ENCODE measurements around the gene OR2J3. TPM values are rescaled to one million over a fixed set of nuclear protein-coding genes. Genes with fewer than 3 reads are reported as not detected.
"Not testable (repeated sequence)": the region's sequence is repeated elsewhere in the genome, so short reads cannot be mapped to it uniquely, and the experiment has no call there.

OR2J3 gene
- polyA plus RNA-seq, 3 donors from 2014 or later: not detected

DNA sequence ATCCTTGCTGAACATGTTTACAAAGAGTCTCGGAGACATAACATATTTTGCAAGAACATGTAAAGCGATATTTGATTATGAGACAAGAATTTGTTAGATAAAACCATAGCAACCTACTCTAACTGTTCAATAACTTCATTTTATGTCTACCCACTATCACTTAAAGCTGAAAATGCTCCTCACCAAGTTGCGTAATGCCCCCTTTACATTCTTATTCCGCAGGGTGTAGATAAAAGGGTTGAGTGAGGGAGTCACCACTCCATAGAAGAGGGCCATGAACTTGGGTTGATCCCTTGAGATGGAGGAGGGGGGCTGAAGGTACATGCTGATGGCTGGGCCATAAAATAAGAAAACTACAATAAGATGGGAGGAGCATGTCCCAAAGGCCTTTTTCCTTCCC, 29.9 kb downstream of the OR2J3 start:
- H3K4me1 Mint-ChIP-seq: no peaks in the 10 kb centered on the region
- H3K36me3 Mint-ChIP-seq: no peaks in the 10 kb centered on the region
- peaks cover 0 to 5% (median 0%) of the 10 kb centered on the region in 6 donors for H3K9me3 Mint-ChIP-seq
- H3K27ac Mint-ChIP-seq: no peak overlapping the region
- H3K27me3 Mint-ChIP-seq (ENCODE audit: low read depth in 3 of 3): peaks cover 1 to 5% (median 2%) of the 10 kb centered on the region in 3 donors
- no peak for DNase-seq
- H3K4me3 Mint-ChIP-seq: no peak overlapping the region

DNA sequence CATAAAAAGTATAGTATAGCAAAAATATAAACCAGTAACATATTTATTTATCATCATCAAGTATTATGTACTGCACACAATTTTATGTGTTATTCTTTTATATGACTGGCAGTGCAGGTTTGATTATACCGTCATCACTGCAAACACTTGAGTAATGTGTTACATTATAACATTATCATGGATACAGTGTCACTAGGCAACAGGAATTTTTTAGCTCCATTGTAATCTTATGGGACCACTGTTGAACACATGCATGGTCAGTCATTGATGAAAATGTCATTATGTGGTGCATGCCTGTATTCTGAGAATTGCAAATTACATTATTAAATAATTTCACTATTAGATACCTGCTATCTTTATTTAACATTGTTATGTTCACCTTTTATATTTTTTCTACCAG, 33.7 kb downstream of the OR2J3 start:
- Mint-ChIP-seq H3K27me3 (ENCODE audit: low read depth in 3 of 3) (peaks cover 2 to 4% (median 4%) of the 10 kb centered on the region in 3 donors), H3K4me1 (no peaks in the 10 kb centered on the region), H3K36me3 (no peaks in the 10 kb centered on the region), H3K9me3 (peaks cover 0 to 11% (median 1%) of the 10 kb centered on the region in 6 donors), H3K4me3 (no peak overlapping the region), H3K27ac (no peak overlapping the region)
- DNase-seq: no peak

DNA sequence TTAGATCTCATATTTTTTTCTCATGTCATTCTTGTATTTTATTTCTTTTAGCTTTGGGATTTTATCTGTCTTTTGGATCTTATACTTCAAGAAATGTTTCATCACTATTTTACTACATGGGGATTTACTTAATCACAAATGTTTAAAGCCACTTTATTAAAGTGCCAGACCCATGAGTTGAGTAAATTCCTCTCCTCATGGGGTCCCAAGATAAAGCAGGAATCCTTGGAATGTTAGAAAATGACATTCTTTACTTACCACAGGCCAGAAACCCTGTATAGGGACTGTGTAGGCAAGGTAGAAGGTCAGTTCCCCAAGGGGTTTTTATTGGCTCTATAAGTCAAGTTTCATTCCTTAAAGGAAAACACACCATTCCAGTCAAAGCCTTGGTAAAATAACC, 34.5 kb downstream of the OR2J3 start:
- peaks cover 2 to 6% (median 4%) of the 10 kb centered on the region in 3 donors for H3K27me3 Mint-ChIP-seq (ENCODE audit: low read depth in 3 of 3)
- no peaks in the 10 kb centered on the region for H3K36me3 Mint-ChIP-seq
- H3K4me1 Mint-ChIP-seq: no peaks in the 10 kb centered on the region
- no peak overlapping the region for H3K4me3 Mint-ChIP-seq
- no peak for DNase-seq
- no peak overlapping the region for H3K27ac Mint-ChIP-seq
- peaks cover 0 to 11% (median 1%) of the 10 kb centered on the region in 6 donors for H3K9me3 Mint-ChIP-seq

GRCh38 chr6:29146179-29146578, 38.3 kb downstream of the OR2J3 start:
- Mint-ChIP-seq H3K9me3 (peaks cover 0 to 14% (median 4%) of the 10 kb centered on the region in 6 donors), H3K4me1 (no peaks in the 10 kb centered on the region), H3K4me3 (no peak overlapping the region), H3K27me3 (ENCODE audit: low read depth in 3 of 3) (peaks cover 4 to 7% (median 4%) of the 10 kb centered on the region in 3 donors), H3K36me3 (no peaks in the 10 kb centered on the region), H3K27ac (no peak overlapping the region)
- DNase-seq: no peak

DNA sequence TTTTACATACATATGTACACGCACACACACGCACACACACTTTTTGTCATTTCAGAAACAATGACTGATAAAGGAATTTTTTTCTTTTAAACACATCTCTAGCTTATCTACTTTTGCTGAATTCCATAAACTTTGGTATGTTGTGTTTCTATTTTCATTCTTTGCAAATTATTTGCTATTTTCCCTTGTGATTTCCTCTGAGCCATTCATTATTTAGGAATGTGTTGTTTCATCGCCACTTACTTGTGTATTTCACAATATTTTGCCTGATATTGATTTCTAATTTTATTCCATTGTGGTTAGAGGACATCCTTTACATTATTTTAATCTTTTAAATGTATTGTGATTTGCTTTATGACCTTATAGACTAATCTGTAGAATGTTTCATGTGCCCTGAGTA, 39.2 kb downstream of the OR2J3 start:
- Mint-ChIP-seq H3K27me3 (ENCODE audit: low read depth in 3 of 3) (peaks cover 3 to 7% (median 4%) of the 10 kb centered on the region in 3 donors), H3K4me1 (no peaks in the 10 kb centered on the region), H3K4me3 (no peak overlapping the region), H3K27ac (no peak overlapping the region), H3K36me3 (no peaks in the 10 kb centered on the region), H3K9me3 (peaks cover 0 to 14% (median 4%) of the 10 kb centered on the region in 6 donors)
- no peak for DNase-seq

DNA sequence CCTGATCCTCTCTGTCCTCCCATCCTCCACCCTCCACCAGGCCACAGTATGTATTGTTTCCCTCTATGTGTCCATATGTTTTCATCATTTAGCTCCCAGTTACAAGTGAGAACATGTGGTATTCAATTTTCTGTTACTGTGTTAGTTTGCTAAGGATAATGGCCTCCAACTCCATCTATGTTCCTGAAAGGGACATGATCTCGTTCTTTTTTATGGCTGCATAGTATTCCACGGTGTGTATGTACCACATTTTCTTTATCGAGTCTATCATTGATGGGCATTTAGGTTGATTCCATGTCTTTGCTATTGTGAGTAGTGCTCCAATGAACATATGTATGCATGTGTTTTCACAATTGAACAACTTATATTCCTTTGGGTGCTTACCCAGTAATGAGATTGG, 41.6 kb downstream of the OR2J3 start:
- DNase-seq; H3K36me3 Mint-ChIP-seq; H3K27ac Mint-ChIP-seq; H3K9me3 Mint-ChIP-seq; H3K4me3 Mint-ChIP-seq; H3K27me3 Mint-ChIP-seq (ENCODE audit: low read depth in 3 of 3); H3K4me1 Mint-ChIP-seq: not testable (repeated sequence)

DNA sequence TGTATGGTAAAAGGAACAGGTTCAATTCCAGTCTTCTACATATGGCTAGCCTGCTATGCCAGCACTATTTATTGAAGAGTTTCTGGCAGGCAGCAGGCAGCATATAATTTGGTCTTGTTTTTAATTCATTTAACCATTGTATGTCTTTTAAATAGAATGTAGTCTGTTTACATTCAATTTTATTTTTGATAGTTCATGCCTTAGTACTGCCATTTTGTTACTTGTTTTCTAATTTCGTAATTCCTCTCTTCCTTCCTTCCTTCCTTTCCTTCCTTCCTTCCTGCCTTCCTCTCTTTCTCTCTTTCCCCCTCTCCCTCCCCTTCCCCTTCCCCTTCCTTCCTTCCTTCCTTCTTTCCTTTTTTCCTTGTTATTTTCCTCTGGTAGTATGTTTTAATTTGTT, 45.2 kb downstream of the OR2J3 start:
- Mint-ChIP-seq H3K4me3 (no peak overlapping the region), H3K27ac (no peak overlapping the region), H3K27me3 (ENCODE audit: low read depth in 3 of 3) (peaks cover 2 to 9% (median 6%) of the 10 kb centered on the region in 3 donors), H3K9me3 (peaks cover 0 to 10% (median 3%) of the 10 kb centered on the region in 6 donors), H3K36me3 (no peaks in the 10 kb centered on the region), H3K4me1 (no peaks in the 10 kb centered on the region)
- DNase-seq: no peak

DNA sequence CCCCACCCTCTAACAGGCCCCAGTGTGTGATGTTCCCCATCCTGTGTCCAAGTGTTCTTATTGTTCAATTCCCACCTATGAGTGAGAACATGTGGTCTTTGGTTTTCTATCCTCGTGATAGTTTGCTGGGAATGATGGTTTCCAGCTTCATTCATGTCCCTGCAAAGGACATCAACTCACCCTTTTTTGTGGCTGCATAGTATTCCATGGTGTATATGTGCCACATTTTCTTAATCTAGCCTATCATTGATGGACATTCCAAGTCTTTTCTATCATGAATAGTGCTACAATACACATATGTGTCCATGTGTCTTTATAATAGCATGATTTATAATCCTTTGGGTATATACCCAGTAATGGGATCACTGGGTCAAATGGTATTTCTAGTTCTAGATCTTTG, 47.3 kb downstream of the OR2J3 start:
- not testable (repeated sequence) for H3K36me3 Mint-ChIP-seq, DNase-seq, H3K27ac Mint-ChIP-seq, H3K4me3 Mint-ChIP-seq, H3K9me3 Mint-ChIP-seq, H3K4me1 Mint-ChIP-seq
- H3K27me3 Mint-ChIP-seq (ENCODE audit: low read depth in 3 of 3): peaks cover 0 to 12% (median 6%) of the 10 kb centered on the region in 3 donors

GRCh38 chr6:29159922-29160321, 52.1 kb downstream of the OR2J3 start:
- not testable (repeated sequence) for H3K27ac Mint-ChIP-seq, H3K4me1 Mint-ChIP-seq, H3K36me3 Mint-ChIP-seq, H3K4me3 Mint-ChIP-seq, DNase-seq, H3K9me3 Mint-ChIP-seq
- peaks cover 0 to 11% (median 6%) of the 10 kb centered on the region in 3 donors for H3K27me3 Mint-ChIP-seq (ENCODE audit: low read depth in 3 of 3)

Other genes with a start within 250 kb of the OR2J3 start
- 10 to 100 TPM; 30.2 to 51.1 (median 43.0) TPM for gene TRIM27, start 184.1 kb upstream of the OR2J3 start, polyA plus RNA-seq
- not detected for gene ZNF311, start 102.7 kb upstream of the OR2J3 start, polyA plus RNA-seq
- gene OR2W1, start 62.9 kb upstream of the OR2J3 start, polyA plus RNA-seq: not detected
- gene OR2B3, start 20.7 kb upstream of the OR2J3 start, polyA plus RNA-seq: not detected
- not detected for gene OR2J1, start 8.6 kb upstream of the OR2J3 start, polyA plus RNA-seq
- not detected for gene OR2J2, start 62.8 kb downstream of the OR2J3 start, polyA plus RNA-seq
- gene OR14J1, start 193.6 kb downstream of the OR2J3 start, polyA plus RNA-seq: not detected